ENCODE results near the gene ARL15.

DNA sequence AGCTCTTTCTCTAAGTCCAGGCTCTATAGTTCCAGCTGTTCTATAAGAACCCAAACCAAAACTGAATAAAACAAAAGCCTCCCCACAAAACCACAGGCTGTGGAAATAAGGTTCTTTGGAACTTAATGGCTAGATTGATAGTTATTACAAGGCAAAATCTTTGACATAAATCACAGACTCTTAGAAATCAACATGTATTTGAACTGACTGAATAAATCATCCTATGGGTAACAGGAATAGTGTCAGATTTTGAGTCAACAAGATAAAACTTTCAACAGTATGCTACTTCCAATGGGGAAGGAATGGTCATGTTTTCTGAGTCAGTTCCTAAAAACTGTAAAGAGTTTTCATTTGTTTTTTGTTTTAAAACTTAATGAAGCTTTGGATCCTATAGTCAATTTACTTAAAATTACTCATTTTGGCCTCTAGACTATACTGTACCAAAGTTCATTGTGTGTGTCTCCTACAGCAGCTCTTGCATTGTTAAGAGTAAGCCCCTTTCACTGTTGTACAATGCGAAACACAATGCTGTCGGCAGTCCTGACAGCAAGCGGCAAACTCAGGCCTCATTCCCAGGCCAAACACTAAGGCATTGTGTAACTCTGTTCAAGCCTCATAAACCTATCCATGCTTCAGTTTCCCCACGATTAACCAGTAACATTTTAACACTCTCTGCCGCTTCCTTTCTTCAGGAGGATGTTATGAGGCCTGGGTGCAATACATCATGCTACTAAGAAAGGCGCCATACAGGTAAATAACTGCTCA, 134.1 kb downstream of the ARL15 start:
- TF ChIP-seq CTCF (IDR thresholded peaks at IDR 0.05; ENCODE audit: borderline replicate concordance, extremely low read depth, low read length, poor library complexity, severe bottlenecking): no peak
- no peak for TF ChIP-seq EZH2 (IDR thresholded peaks at IDR 0.05; ENCODE audit: borderline replicate concordance, low read depth, low read length, severe bottlenecking)
